Measurements from ENCODE around the gene PTPRT. TPM values are rescaled to one million over a fixed set of nuclear protein-coding genes. Genes with fewer than 3 reads are reported as not detected.

Gene PTPRT
- total and polyA plus RNA-seq, 2 of the 13 experiments (the other 11 are each of a cell fraction or from before 2014, with no cell fraction given) = under 0.01 to 0.09 TPM

- POLR2A ChIA-PET = no interaction called here
- no peak for FAIRE-seq
Observed at GRCh38 chr20:42338294-42339201, 851.2 kb downstream of the PTPRT start.

GRCh38 chr20:42336576-42336975 lies 853.1 kb downstream of the PTPRT start:
- ATAC-seq = no peak
- Histone ChIP-seq H3K27me3 (ENCODE audit: control insufficient read depth in 1 of 2, insufficient read depth in 2 of 2, low read length in 2 of 2) (no peaks in the 10 kb centered on the region), H3K79me2 (ENCODE audit: insufficient read depth, low read length) (no peaks in the 10 kb centered on the region), H3K4me1 (ENCODE audit: insufficient read depth, low read length) (no peaks in the 10 kb centered on the region), H3K9me3 (ENCODE audit: low read length) (peaks cover 14% of the 10 kb centered on the region; the same call in 1 of the 2 replicates), H2AFZ (ENCODE audit: low read length) (no peak overlapping the region), H3K27ac (ENCODE audit: extremely low read length, insufficient read depth, low read length) (no peak overlapping the region), H4K20me1 (ENCODE audit: insufficient read depth, low read length) (no peaks in the 10 kb centered on the region), H3K4me3 (replicated peaks in 1 of 3; ENCODE audit: insufficient read depth in 1 of 3, low read depth in 2 of 3, low read length in 3 of 3) (no peak overlapping the region), H3K4me2 (ENCODE audit: low read depth, low read length) (no peak overlapping the region), H3K9ac (ENCODE audit: insufficient read depth, low read depth, low read length) (no peak overlapping the region), H3K36me3 (replicated peaks in 1 of 2; ENCODE audit: control insufficient read depth in 1 of 2, insufficient read depth in 2 of 2, low read length in 2 of 2) (no peaks in the 10 kb centered on the region)
- no peak for FAIRE-seq
- ChIA-PET POLR2A (no interaction called here), CTCF (ENCODE audit: low intra/inter-chr PET ratio, low total read pairs) (no interaction called here)
- BruUV-seq (replicated peaks) = no TSS peak
- intact Hi-C loops (cut with micrococcal nuclease; ENCODE audit: unreplicated experiment) = no loop called here
- in situ Hi-C loops (cut with HindIII; ENCODE audit: extremely low pct_ligation_motif_present, low pct_unique_long_range_greater_than_20kb) = no loop called here
- 7% methylated on average over 1 of the region's 1 CpG for WGBS (ENCODE audit: low lambda C conversion rate)
- no peak for DNase-seq (ENCODE audit: low spot score)
- TF ChIP-seq ZNF646 (CRISPR knock-in tag; IDR thresholded peaks at IDR 0.05) (no peak), CTCF (CRISPR knock-in tag; IDR thresholded peaks at IDR 0.05) (no peak), HOXA3 (CRISPR knock-in tag; IDR thresholded peaks at IDR 0.05) (no peak), ELK4 (CRISPR knock-in tag; IDR thresholded peaks at IDR 0.05; ENCODE audit: borderline replicate concordance) (no peak), IRF2 (CRISPR knock-in tag; IDR thresholded peaks at IDR 0.05) (no peak)

More at GRCh38 chr20:42338294-42339201, 851.2 kb downstream of the PTPRT start:
- DNase-seq (ENCODE audit: low spot score) (no peak), ATAC-seq (no peak)
- in situ Hi-C loops (cut with HindIII; ENCODE audit: extremely low pct_ligation_motif_present, low pct_unique_long_range_greater_than_20kb) (no loop called here), intact Hi-C loops (cut with micrococcal nuclease; ENCODE audit: unreplicated experiment) (no loop called here)
- no peak overlapping the region for H3K9ac ChIP-seq (ENCODE audit: insufficient read depth, low read depth, low read length)
- H3K36me3 ChIP-seq (replicated peaks in 1 of 2; ENCODE audit: control insufficient read depth in 1 of 2, insufficient read depth in 2 of 2, low read length in 2 of 2) = no peaks in the 10 kb centered on the region
- H3K27ac ChIP-seq (ENCODE audit: extremely low read length, insufficient read depth, low read length) = no peak overlapping the region
- H3K4me2 ChIP-seq (ENCODE audit: low read depth, low read length) = no peak overlapping the region
- H3K4me1 ChIP-seq (ENCODE audit: insufficient read depth, low read length) = no peaks in the 10 kb centered on the region
- TF ChIP-seq MAFK (conservative IDR thresholded peaks at IDR 0.05 in 1 of 2, IDR thresholded peaks at IDR 0.05 in 1 of 2; ENCODE audit: low read length in 2 of 2) (peak; percentile 20 to 64; a peak in 2 of 4 replicates), ZBTB21 (CRISPR knock-in tag; IDR thresholded peaks at IDR 0.05) (no peak)
- no peak overlapping the region for H3K4me3 ChIP-seq (replicated peaks in 1 of 3; ENCODE audit: insufficient read depth in 1 of 3, low read depth in 2 of 3, low read length in 3 of 3)
- no TSS peak for BruUV-seq (replicated peaks)
- H3K9me3 ChIP-seq (ENCODE audit: low read length) = peaks cover 30% of the 10 kb centered on the region; the same call in 1 of the 2 replicates
- 28% methylated on average over 5 of the region's 5 CpGs for WGBS (ENCODE audit: low lambda C conversion rate)
- H3K79me2 ChIP-seq (ENCODE audit: insufficient read depth, low read length) = no peaks in the 10 kb centered on the region
- no peaks in the 10 kb centered on the region for H4K20me1 ChIP-seq (ENCODE audit: insufficient read depth, low read length)
- CTCF ChIA-PET (ENCODE audit: low intra/inter-chr PET ratio, low total read pairs) = no interaction called here
- H3K27me3 ChIP-seq (ENCODE audit: control insufficient read depth in 1 of 2, insufficient read depth in 2 of 2, low read length in 2 of 2) = no peaks in the 10 kb centered on the region
- H2AFZ ChIP-seq (ENCODE audit: low read length) = no peak overlapping the region
